HepG2 (cell line): Measurements from ENCODE around the gene PDZD7. TPM values are rescaled to one million over a fixed set of nuclear protein-coding genes. Genes with fewer than 3 reads are reported as not detected.

Experiments
- ATAC-seq: fragments of 200-7000 bp; cut with Tn5 transposase; 3 replicates; pipeline ENCODE4 v1.9.1; 2020; ENCODE audit warnings: mild to moderate bottlenecking, moderate library complexity
- BruUV-seq: library from RNA; stranded (reverse); fragments of 400-500 nt; replicated peaks from 2 replicates; lab custom pipeline; 2021; lab: Mats Ljungman, UMichigan
- CTCF ChIA-PET: fragments of 300-600 bp; formaldehyde crosslinking; extraction: SDS; loops from one replicate; lab custom pipeline; 2021; ENCODE audit warnings: low total read pairs, inconsistent platforms, low intra/inter-chr PET ratio; lab: Yijun Ruan, JAX
- POLR2A ChIA-PET: fragments of 350-600 bp; sonication (Branson Sonifier 250); formaldehyde crosslinking; loops from one replicate; lab custom pipeline; 2020; ENCODE audit warnings: antibody characterized with exemption, inconsistent platforms; lab: Yijun Ruan, JAX
- DNase-seq: peaks from one replicate; pipeline ENCODE4 v3.0.0-alpha.2; 2015; ENCODE audit warnings: low spot score
- FAIRE-seq: peaks from 3 replicates; lab custom pipeline; 2011; peaks lifted over from hg19 to GRCh38; lab: Jason Lieb, UNC
- H2AFZ ChIP-seq: one replicate; pipeline ENCODE4 v1.6.1; 2011; ENCODE audit warnings: low read length, inconsistent platforms
- H3K27ac ChIP-seq: fragments of 300-600 bp; 3 replicates; pipeline ENCODE4 v1.8.0; 2011; ENCODE audit warnings: mixed run types, mild to moderate bottlenecking, mixed read lengths, low read length, inconsistent platforms; ENCODE audit not compliant: insufficient read depth; ENCODE audit errors: extremely low read length
- H3K27me3 ChIP-seq, 2 experiments: fragments of 200-600 bp in 1 of 2; 2 replicates in 1 of 2; 3 replicates in 1 of 2; pipeline versions ENCODE4 v1.6.0 to v1.8.0; 2011; ENCODE audit warnings: low read length in 2 of 2, mild to moderate bottlenecking in 2 of 2, moderate library complexity in 2 of 2, inconsistent platforms in 1 of 2; ENCODE audit not compliant: insufficient read depth in 2 of 2, control insufficient read depth in 1 of 2
- H3K36me3 ChIP-seq, 2 experiments: fragments of 200-600 bp in 1 of 2; replicated peaks in 1 of 2; 2 replicates in 1 of 2; 3 replicates in 1 of 2; pipeline versions ENCODE4 v1.5.1 to v1.8.0; 2011; ENCODE audit warnings: low read length in 2 of 2, inconsistent platforms in 1 of 2; ENCODE audit not compliant: insufficient read depth in 2 of 2, control insufficient read depth in 1 of 2
- H3K4me1 ChIP-seq: 2 replicates; pipeline ENCODE4 v1.5.1; 2012; ENCODE audit warnings: low read length, inconsistent platforms; ENCODE audit not compliant: insufficient read depth
- H3K4me2 ChIP-seq: 2 replicates; pipeline ENCODE4 v1.6.0; 2011; ENCODE audit warnings: low read depth, low read length, inconsistent platforms
- H3K4me3 ChIP-seq, 3 experiments: fragments of 200-600 bp in 1 of 3; sonication (generic), shearing (Covaris generic) in 1 of 3; replicated peaks in 1 of 3; 2 replicates each; pipeline ENCODE4 v1.5.1; 2011 to 2016; ENCODE audit warnings: low read length in 3 of 3, inconsistent platforms in 2 of 3, low read depth in 2 of 3, mild to moderate bottlenecking in 2 of 3, control low read depth in 1 of 3, mixed read lengths in 1 of 3; ENCODE audit not compliant: insufficient read depth in 1 of 3
- H3K79me2 ChIP-seq: one replicate; pipeline ENCODE4 v1.6.1; 2011; ENCODE audit warnings: low read length, inconsistent platforms; ENCODE audit not compliant: insufficient read depth
- H3K9ac ChIP-seq: 2 replicates; pipeline ENCODE4 v1.6.0; 2011; ENCODE audit warnings: mild to moderate bottlenecking, low read depth, low read length, inconsistent platforms; ENCODE audit not compliant: insufficient read depth
- H3K9me3 ChIP-seq: 2 replicates; pipeline ENCODE4 v1.5.1; 2012; ENCODE audit warnings: mild to moderate bottlenecking, low read length
- H4K20me1 ChIP-seq: 2 replicates; pipeline ENCODE4 v1.6.0; 2011; ENCODE audit warnings: inconsistent platforms, mild to moderate bottlenecking, low read length, moderate library complexity; ENCODE audit not compliant: insufficient read depth
- FOXC1 ChIP-seq: sonication (generic); formaldehyde crosslinking; IDR thresholded peaks from 2 replicates; pipeline ENCODE4 v1.8.0; 2022; ENCODE audit warnings: mild to moderate bottlenecking, missing genetic modification reagents, borderline replicate concordance
- HNF1A ChIP-seq, 2 experiments: sonication (generic) in 1 of 2; formaldehyde crosslinking in 1 of 2; IDR thresholded peaks; 2 replicates each; pipeline versions ENCODE4 v1.4.0 to v1.6.1; 2016 to 2020; ENCODE audit warnings: borderline replicate concordance in 1 of 2, low read depth in 1 of 2, mild to moderate bottlenecking in 1 of 2, missing genetic modification reagents in 1 of 2
- KDM5B ChIP-seq: sonication (generic); formaldehyde crosslinking; IDR thresholded peaks from 2 replicates; pipeline ENCODE4 v1.4.0; 2020; ENCODE audit warnings: missing genetic modification reagents, mild to moderate bottlenecking, borderline replicate concordance
- SP4 ChIP-seq: sonication (generic); formaldehyde crosslinking; IDR thresholded peaks from 2 replicates; pipeline ENCODE4 v1.8.1; 2023; ENCODE audit warnings: mild to moderate bottlenecking, missing genetic modification reagents
- TEAD3 ChIP-seq: optimal IDR thresholded peaks from 2 replicates; pipeline ENCODE3; 2016; ENCODE audit warnings: borderline replicate concordance
- ZMYM4 ChIP-seq: sonication (generic); formaldehyde crosslinking; IDR thresholded peaks from 2 replicates; pipeline ENCODE4 v1.8.1; 2023; ENCODE audit warnings: mild to moderate bottlenecking, missing genetic modification reagents
- ZNF3 ChIP-seq: IDR thresholded peaks from 2 replicates; pipeline ENCODE4 v1.7.0; 2017; ENCODE audit warnings: inconsistent platforms
- ZNF350 ChIP-seq: sonication (generic); formaldehyde crosslinking; IDR thresholded peaks from 2 replicates; pipeline ENCODE4 v1.4.0; 2020; ENCODE audit warnings: mild to moderate bottlenecking, low read depth, missing genetic modification reagents, borderline replicate concordance
- ZNF580 ChIP-seq: IDR thresholded peaks from 2 replicates; pipeline ENCODE4 v1.6.1; 2016; ENCODE audit warnings: low read depth, borderline replicate concordance
- WGBS: methylation state at CpG from one replicate; pipeline ENCODE4 v1.1.6; 2017; ENCODE audit warnings: low lambda C conversion rate; 5-methylcytosine and 5-hydroxymethylcytosine counted together
- in situ Hi-C: cut with HindIII; loops from 2 replicates; pipeline ENCODE4 v1.10.0; 2017; ENCODE audit warnings: low pct_unique_long_range_greater_than_20kb; ENCODE audit not compliant: extremely low pct_ligation_motif_present
- intact Hi-C: fragments of 100-400 bp; cut with micrococcal nuclease; formaldehyde crosslinking; loops from one replicate; pipeline ENCODE4 v1.10.0; 2022; ENCODE audit not compliant: unreplicated experiment
- polyA plus RNA-seq, 8 experiments: library from polyadenylated mRNA; depleted of rRNA in 3 of 8; stranded (reverse) in 7 of 8; unstranded in 1 of 8; fragments of >200 nt; fragmentation: Illumina TruSeq in 4 of 8; extraction: Trizol in 4 of 8; gene quantifications; 2 replicates each; pipeline versions ENCODE4 v1.2.1 to v1.2.3, GENCODE V29; 2011 to 2016; ENCODE audit warnings: low read depth in 4 of 8, missing spikeins in 1 of 8, mixed read lengths in 1 of 8; ENCODE audit not compliant: insufficient read depth in 1 of 8
- total RNA-seq, 5 experiments: library from RNA; depleted of rRNA; stranded (reverse); fragments of >200 nt; fragmentation: Illumina TruSeq; extraction: Trizol; gene quantifications; 2 replicates each; pipeline ENCODE4 v1.2.3, GENCODE V29; 2016; ENCODE audit warnings: low read depth in 1 of 5
- TF ChIP-seq, protein P1 (sequence below): sonication (generic); formaldehyde crosslinking; IDR thresholded peaks from 2 replicates; pipeline ENCODE4 v1.5.0; 2020; ENCODE audit warnings: mild to moderate bottlenecking, missing genetic modification reagents

Gene PDZD7
- total and polyA plus RNA-seq, 2 of the 13 experiments (the other 11 are each of a cell fraction or from before 2014, with no cell fraction given) = 0.58 to 0.73 TPM

GRCh38 chr10:101029520-101030295, 1.2 kb downstream of the PDZD7 start:
- H3K27me3 ChIP-seq = no peaks in the 10 kb centered on the region; a peak in 1 of 5 replicates
- no peaks in the 10 kb centered on the region for H3K36me3 ChIP-seq
- ChIA-PET CTCF (no interaction called here), POLR2A (interaction anchor here (0.8 to 4.6 kb wide), 9 partner anchors 11 to 60 kb away, joined by 3 to 51 read pairs (median 4); partner anchors contain the start of genes KAZALD1 and MRPL43)
- no peak for FAIRE-seq
- no peak overlapping the region for H2AFZ ChIP-seq
- no TSS peak for BruUV-seq
- H3K9me3 ChIP-seq = no peaks in the 10 kb centered on the region
- H3K27ac ChIP-seq = no peak overlapping the region
- H3K9ac ChIP-seq = no peak overlapping the region
- in situ Hi-C loops (loop anchor here (5.0 kb wide), 1 partner anchor 38 kb away; no protein-coding TSS in a partner anchor), intact Hi-C loops (loop anchor here (5.0 kb wide), 1 partner anchor 38 kb away; no protein-coding TSS in a partner anchor)
- WGBS = 66% methylated on average over 17 of the region's 27 CpGs
- H3K79me2 ChIP-seq = no peaks in the 10 kb centered on the region
- DNase-seq = no peak
- peak; percentile 43 for ATAC-seq
- H4K20me1 ChIP-seq = no peaks in the 10 kb centered on the region
- peak overlapping the region; percentile 96 for H3K4me2 ChIP-seq
- H3K4me3 ChIP-seq = peak overlapping the region in 1 of 3 experiments; percentile 6; a peak in 1 of 6 replicates
- H3K4me1 ChIP-seq = peaks cover 55% of the 10 kb centered on the region
- TF ChIP-seq HNF1A (IDR thresholded peaks at IDR 0.05; ENCODE audit: low read depth) (no peak), HNF1A (CRISPR knock-in tag; IDR thresholded peaks at IDR 0.05; ENCODE audit: borderline replicate concordance) (no peak), ZNF580 (CRISPR knock-in tag) (no peak), SP4 (CRISPR knock-in tag) (0 out of 2 replicates have a peak, but pooled peaks have one; percentile 20), TEAD3 (CRISPR knock-in tag) (peak; percentile 58), ZNF350 (CRISPR knock-in tag) (no peak), KDM5B (CRISPR knock-in tag) (peak; percentile 27; the same call in 1 of the 2 replicates), ZNF3 (CRISPR knock-in tag) (peak; percentile 74; the same call in 1 of the 2 replicates), FOXC1 (CRISPR knock-in tag) (no peak), ZMYM4 (CRISPR knock-in tag) (no peak)
- TF ChIP-seq, protein P1, sequence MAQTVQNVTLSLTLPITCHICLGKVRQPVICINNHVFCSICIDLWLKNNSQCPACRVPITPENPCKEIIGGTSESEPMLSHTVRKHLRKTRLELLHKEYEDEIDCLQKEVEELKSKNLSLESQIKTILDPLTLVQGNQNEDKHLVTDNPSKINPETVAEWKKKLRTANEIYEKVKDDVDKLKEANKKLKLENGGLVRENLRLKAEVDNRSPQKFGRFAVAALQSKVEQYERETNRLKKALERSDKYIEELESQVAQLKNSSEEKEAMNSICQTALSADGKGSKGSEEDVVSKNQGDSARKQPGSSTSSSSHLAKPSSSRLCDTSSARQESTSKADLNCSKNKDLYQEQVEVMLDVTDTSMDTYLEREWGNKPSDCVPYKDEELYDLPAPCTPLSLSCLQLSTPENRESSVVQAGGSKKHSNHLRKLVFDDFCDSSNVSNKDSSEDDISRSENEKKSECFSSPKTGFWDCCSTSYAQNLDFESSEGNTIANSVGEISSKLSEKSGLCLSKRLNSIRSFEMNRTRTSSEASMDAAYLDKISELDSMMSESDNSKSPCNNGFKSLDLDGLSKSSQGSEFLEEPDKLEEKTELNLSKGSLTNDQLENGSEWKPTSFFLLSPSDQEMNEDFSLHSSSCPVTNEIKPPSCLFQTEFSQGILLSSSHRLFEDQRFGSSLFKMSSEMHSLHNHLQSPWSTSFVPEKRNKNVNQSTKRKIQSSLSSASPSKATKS (CRISPR knock-in tag) = no peak
